Epithelial cell of esophagus (primary cell): ENCODE measurements around the gene KCNMA1.

Source experiments
- DNase-seq: peaks from one replicate; pipeline ENCODE4 v3.0.0; 2010; ENCODE audit warnings: low read depth
- H3K4me3 ChIP-seq: 2 replicates; pipeline ENCODE4 v1.5.1; 2011; ENCODE audit warnings: mild to moderate bottlenecking, low read length, control low read depth
- CTCF ChIP-seq: IDR thresholded peaks from 2 replicates; pipeline ENCODE4 v1.5.1; 2011; ENCODE audit warnings: low read depth, mild to moderate bottlenecking, low read length, control low read depth, inconsistent platforms; ENCODE audit not compliant: insufficient read depth; ENCODE audit errors: missing control alignments

Gene KCNMA1

GRCh38 chr10:76868098-76868977, 769.3 kb downstream of the KCNMA1 start:
- no peak for TF ChIP-seq CTCF
- H3K4me3 ChIP-seq = no peak overlapping the region
- DNase-seq = no peak

- DNase-seq = no peak
- H3K4me3 ChIP-seq = no peak overlapping the region
- TF ChIP-seq CTCF = no peak
Observed at GRCh38 chr10:76866841-76867586, 770.6 kb downstream of the KCNMA1 start.

GRCh38 chr10:76864922-76865321, 772.7 kb downstream of the KCNMA1 start:
- DNase-seq = no peak
- TF ChIP-seq CTCF = no peak
- H3K4me3 ChIP-seq = no peak overlapping the region

GRCh38 chr10:76858721-76859120, 778.9 kb downstream of the KCNMA1 start:
- no peak for DNase-seq
- no peak for TF ChIP-seq CTCF
- no peak overlapping the region for H3K4me3 ChIP-seq

- no peak for TF ChIP-seq CTCF
- H3K4me3 ChIP-seq = no peak overlapping the region
- no peak for DNase-seq
Observed at GRCh38 chr10:76840802-76841201, 796.8 kb downstream of the KCNMA1 start.

- DNase-seq = no peak
- no peak for TF ChIP-seq CTCF
- no peak overlapping the region for H3K4me3 ChIP-seq
Observed at GRCh38 chr10:76839276-76839675, 798.3 kb downstream of the KCNMA1 start.
